Activated T-cell treated with anti-CD3 and anti-CD28 coated beads, Interleukin-2, amount 50 U/mL, for 24 hours (primary cell): ENCODE measurements around the gene MED16.

Experiments used
- DNase-seq: peaks from one replicate; pipeline ENCODE4 v3.0.0-alpha.2; 2020
- H3K27ac Mint-ChIP-seq: 2 replicates; pipeline ENCODE4 v1.8.0; 2020; ENCODE audit warnings: mild to moderate bottlenecking, mixed read lengths
- H3K27me3 Mint-ChIP-seq: 2 replicates; pipeline ENCODE4 v1.8.0; 2020; ENCODE audit warnings: mixed read lengths
- H3K36me3 Mint-ChIP-seq: 2 replicates; pipeline ENCODE4 v1.8.0; 2020; ENCODE audit warnings: low read depth, mixed read lengths
- H3K4me1 Mint-ChIP-seq: 2 replicates; pipeline ENCODE4 v1.8.0; 2020; ENCODE audit warnings: low read depth, mixed read lengths
- H3K4me3 Mint-ChIP-seq: 2 replicates; pipeline ENCODE4 v1.8.0; 2020; ENCODE audit warnings: mild to moderate bottlenecking, moderate library complexity, mixed read lengths
- H3K9me3 Mint-ChIP-seq: 2 replicates; pipeline ENCODE4 v1.8.0; 2020; ENCODE audit warnings: mixed read lengths

Gene MED16

DNA sequence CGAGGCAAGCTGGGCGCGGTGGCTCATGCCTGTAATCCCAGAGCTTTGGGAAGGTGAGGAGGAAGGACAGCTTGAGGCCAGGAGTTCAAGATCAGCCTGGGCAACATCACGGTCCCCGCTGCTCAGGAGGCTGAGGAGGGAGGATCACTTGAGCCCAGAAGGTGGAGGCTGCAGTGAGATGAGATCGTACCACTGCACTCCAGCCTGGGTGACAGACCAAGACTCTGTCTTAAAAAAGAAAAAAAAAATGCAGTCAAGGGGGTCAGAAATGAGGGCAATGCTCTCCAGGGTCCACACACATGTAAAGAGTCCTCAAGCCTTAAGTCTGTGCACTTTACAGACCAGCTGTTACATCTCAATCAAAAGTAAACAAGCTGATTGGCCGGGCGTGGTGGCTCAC lies 11.6 kb upstream of the MED16 start:
- peak overlapping the region; percentile 63 for H3K27ac Mint-ChIP-seq
- no peak for DNase-seq
- H3K36me3 Mint-ChIP-seq: peaks cover 50% of the 10 kb centered on the region
- H3K4me3 Mint-ChIP-seq: no peak overlapping the region
- no peaks in the 10 kb centered on the region for H3K27me3 Mint-ChIP-seq
- no peaks in the 10 kb centered on the region for H3K9me3 Mint-ChIP-seq
- peaks cover 55% of the 10 kb centered on the region for H3K4me1 Mint-ChIP-seq

- H3K4me1 Mint-ChIP-seq: peaks cover 43% of the 10 kb centered on the region
Observed at GRCh38 chr19:903266-903797, 10.3 kb upstream of the MED16 start.

GRCh38 chr19:902446-903226 lies 9.6 kb upstream of the MED16 start:
- Mint-ChIP-seq H3K9me3 (no peaks in the 10 kb centered on the region), H3K4me1 (peaks cover 37% of the 10 kb centered on the region), H3K4me3 (no peak overlapping the region), H3K36me3 (peaks cover 56% of the 10 kb centered on the region), H3K27me3 (no peaks in the 10 kb centered on the region), H3K27ac (peak overlapping the region; percentile 57)
- no peak for DNase-seq

More at GRCh38 chr19:903266-903797, 10.3 kb upstream of the MED16 start:
- no peak overlapping the region for H3K27ac Mint-ChIP-seq
- no peaks in the 10 kb centered on the region for H3K9me3 Mint-ChIP-seq
- peaks cover 51% of the 10 kb centered on the region for H3K36me3 Mint-ChIP-seq
- no peak for DNase-seq
- no peaks in the 10 kb centered on the region for H3K27me3 Mint-ChIP-seq
- H3K4me3 Mint-ChIP-seq: no peak overlapping the region

GRCh38 chr19:902093-902370 lies 9.0 kb upstream of the MED16 start:
- no peak for DNase-seq
- H3K4me3 Mint-ChIP-seq: no peak overlapping the region
- peaks cover 31% of the 10 kb centered on the region for H3K4me1 Mint-ChIP-seq
- no peaks in the 10 kb centered on the region for H3K27me3 Mint-ChIP-seq
- H3K36me3 Mint-ChIP-seq: peaks cover 57% of the 10 kb centered on the region
- H3K9me3 Mint-ChIP-seq: no peaks in the 10 kb centered on the region
- no peak overlapping the region for H3K27ac Mint-ChIP-seq

DNA sequence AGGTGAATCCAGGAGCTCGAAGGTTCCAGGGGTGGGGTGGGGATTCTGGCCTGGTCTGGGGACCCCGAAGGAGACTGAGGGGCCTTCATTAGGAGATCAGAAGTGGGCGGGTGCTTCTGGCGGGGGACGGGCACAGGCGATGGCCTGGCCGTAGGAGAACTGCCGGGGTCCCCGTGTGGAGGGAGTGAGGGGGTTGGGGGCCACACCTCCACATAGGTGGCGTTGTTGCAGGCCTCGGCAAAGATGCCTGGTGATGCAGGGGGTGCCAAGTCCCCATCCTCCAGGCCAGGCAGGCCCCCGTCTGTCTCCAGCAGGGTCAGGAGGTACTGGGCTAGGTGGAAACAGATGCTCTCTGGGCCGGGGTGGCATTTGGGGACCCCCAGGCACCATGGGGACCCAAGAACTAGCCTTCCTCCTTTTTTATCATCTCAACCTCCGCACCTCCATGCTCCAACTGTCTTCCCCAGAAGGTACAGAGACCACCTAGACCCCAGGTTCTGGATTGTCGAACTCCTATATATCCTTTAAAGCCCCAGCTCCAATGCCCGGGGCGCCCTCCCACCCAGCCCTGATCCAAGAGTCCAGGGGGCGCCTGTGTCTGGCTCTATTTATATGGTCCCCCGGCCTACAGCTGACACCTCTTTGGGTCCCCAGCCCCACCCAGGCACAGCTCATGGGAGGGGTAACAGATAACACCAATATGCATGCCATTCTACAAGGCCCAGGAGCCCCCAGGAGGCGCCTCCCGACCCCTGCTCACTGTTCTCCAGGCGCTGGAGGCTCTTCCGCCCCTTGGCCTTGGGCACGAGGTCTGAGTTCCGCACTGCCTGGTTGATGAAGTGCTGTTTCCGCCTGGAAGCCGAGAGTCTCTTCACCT lies 8.5 kb upstream of the MED16 start:
- Mint-ChIP-seq H3K4me3 (no peak overlapping the region), H3K27ac (no peak overlapping the region), H3K9me3 (no peaks in the 10 kb centered on the region), H3K36me3 (peaks cover 62% of the 10 kb centered on the region), H3K4me1 (peaks cover 25% of the 10 kb centered on the region), H3K27me3 (no peaks in the 10 kb centered on the region)
- no peak for DNase-seq

DNA sequence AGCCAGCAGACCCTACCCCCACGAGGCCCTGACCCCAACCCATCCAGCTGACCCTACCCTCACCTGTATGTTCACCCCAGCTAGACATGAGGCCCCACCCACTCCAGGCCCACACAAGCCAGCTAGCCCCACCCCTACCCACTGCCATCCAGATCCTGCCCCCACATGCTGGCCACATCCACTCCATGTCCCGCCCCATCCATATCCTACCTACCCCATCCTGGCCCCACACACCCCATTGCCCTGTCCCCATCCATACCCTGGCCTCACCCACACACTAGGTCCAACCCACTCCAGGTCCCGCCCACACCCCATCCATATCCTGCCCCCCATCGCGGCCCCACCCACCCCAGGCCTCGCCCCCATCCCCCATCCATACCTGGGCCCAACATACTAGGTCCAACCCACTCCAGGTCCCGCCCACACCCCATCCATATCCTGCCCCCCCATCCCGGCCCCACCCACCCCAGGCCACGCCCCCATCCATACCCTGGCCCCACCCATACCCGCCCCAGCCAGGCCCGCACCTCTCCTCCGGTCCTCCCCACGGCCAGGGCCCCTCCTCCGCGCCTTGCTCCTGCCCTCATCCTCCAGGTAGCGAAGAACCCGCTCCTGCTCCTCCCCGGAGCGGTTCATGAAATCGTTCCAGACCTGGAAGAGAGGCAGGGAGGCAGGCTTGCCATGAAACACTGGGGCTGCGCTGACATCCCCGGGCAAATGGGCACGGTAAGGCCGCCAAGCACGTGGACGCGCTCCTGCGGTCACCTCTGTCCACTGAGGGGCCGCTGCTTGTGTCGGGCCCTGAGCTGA lies 7.5 kb upstream of the MED16 start:
- no peak for DNase-seq
- Mint-ChIP-seq H3K4me1 (peaks cover 19% of the 10 kb centered on the region), H3K27ac (no peak overlapping the region), H3K36me3 (peaks cover 67% of the 10 kb centered on the region), H3K27me3 (no peaks in the 10 kb centered on the region), H3K9me3 (no peaks in the 10 kb centered on the region), H3K4me3 (no peak overlapping the region)

GRCh38 chr19:900043-900301 lies 7.0 kb upstream of the MED16 start:
- Mint-ChIP-seq H3K36me3 (peaks cover 67% of the 10 kb centered on the region), H3K27me3 (no peaks in the 10 kb centered on the region), H3K4me3 (no peak overlapping the region), H3K27ac (no peak overlapping the region), H3K4me1 (peaks cover 19% of the 10 kb centered on the region), H3K9me3 (no peaks in the 10 kb centered on the region)
- no peak for DNase-seq

GRCh38 chr19:899336-900042 lies 6.5 kb upstream of the MED16 start:
- Mint-ChIP-seq H3K27me3 (no peaks in the 10 kb centered on the region), H3K4me1 (peaks cover 16% of the 10 kb centered on the region), H3K36me3 (peaks cover 64% of the 10 kb centered on the region), H3K27ac (no peak overlapping the region), H3K4me3 (no peak overlapping the region), H3K9me3 (no peaks in the 10 kb centered on the region)
- DNase-seq: no peak

- DNase-seq: no peak
- H3K36me3 Mint-ChIP-seq: peaks cover 58% of the 10 kb centered on the region
Observed at GRCh38 chr19:898663-899062, 5.7 kb upstream of the MED16 start.

DNA sequence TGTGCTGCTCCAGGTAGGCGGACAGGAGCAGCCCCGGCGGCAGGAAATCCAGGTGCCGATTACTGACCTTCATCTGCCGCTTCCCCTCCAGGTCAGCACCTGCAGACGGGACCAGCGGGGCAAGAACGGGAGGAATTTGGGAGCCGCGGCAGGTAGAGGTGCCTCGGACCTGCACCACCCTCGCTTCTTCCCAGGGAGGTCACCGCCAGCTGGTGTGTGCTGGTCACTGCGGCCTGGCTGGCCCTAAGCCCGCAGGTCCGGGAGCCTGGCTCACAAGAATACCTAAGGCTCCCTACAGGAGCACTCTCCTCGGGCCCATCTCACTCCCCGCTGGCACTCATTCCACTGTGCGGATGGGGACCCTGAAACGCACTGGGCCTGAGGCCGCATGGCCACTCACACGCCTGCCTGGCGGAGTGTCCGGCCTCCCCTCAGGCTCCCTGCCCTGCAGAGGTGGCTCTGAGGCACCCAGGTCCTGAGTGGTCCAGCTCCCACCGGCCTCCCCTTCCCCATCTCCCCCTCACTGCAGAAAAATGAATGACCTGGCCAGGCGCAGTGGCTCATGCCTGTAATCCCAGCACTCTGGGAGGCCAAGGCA lies 4.6 kb upstream of the MED16 start:
- Mint-ChIP-seq H3K9me3 (no peaks in the 10 kb centered on the region), H3K4me1 (peaks cover 18% of the 10 kb centered on the region), H3K4me3 (no peak overlapping the region), H3K36me3 (peaks cover 54% of the 10 kb centered on the region), H3K27me3 (no peaks in the 10 kb centered on the region), H3K27ac (no peak overlapping the region)
- DNase-seq: no peak

More at GRCh38 chr19:898663-899062, 5.7 kb upstream of the MED16 start:
- Mint-ChIP-seq H3K4me3 (no peak overlapping the region), H3K9me3 (no peaks in the 10 kb centered on the region), H3K27ac (no peak overlapping the region), H3K27me3 (no peaks in the 10 kb centered on the region), H3K4me1 (peaks cover 12% of the 10 kb centered on the region)

GRCh38 chr19:896999-897398 lies 4.0 kb upstream of the MED16 start:
- Mint-ChIP-seq H3K4me3 (no peak overlapping the region), H3K27me3 (no peaks in the 10 kb centered on the region), H3K27ac (peak overlapping the region; percentile 29), H3K4me1 (peaks cover 18% of the 10 kb centered on the region), H3K9me3 (no peaks in the 10 kb centered on the region), H3K36me3 (peaks cover 50% of the 10 kb centered on the region)
- DNase-seq: no peak

- no peak overlapping the region for H3K4me3 Mint-ChIP-seq
- no peak for DNase-seq
- peaks cover 17% of the 10 kb centered on the region for H3K4me1 Mint-ChIP-seq
- H3K36me3 Mint-ChIP-seq: peaks cover 46% of the 10 kb centered on the region
- H3K9me3 Mint-ChIP-seq: no peaks in the 10 kb centered on the region
- H3K27ac Mint-ChIP-seq: peak overlapping the region; percentile 29
- no peaks in the 10 kb centered on the region for H3K27me3 Mint-ChIP-seq
Observed at GRCh38 chr19:896434-896833, 3.4 kb upstream of the MED16 start.

DNA sequence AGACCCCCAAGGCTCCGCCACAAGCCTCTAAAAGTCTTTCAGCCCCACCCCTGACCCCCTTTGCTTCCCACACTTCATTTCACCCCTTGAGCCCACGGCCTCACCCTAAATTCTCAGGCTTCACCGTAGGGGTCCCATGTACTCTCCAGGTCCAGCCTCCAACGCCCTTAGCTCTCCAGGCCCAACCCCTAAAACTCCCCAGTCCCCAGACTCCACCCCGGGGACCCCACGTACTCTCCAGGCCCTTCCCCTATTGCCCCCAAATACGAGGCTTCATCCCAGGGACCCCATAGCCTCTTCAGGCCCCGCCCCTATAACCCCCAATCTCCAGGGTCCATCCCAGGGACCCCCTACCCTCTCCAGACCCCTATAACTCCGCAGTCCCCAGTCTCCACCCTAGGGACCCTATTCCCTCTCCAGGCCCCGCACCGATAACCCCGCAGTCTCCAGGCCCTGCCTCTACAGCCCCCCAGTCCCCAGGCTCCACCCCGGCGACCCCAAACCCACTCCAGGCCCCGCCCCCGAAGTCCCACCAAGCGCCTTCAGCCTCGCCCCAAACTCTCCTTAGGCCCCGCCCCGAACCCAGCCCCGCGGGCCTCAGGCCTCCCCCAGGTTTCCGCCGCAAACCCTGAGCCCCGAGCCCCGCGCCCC lies 619 bp downstream of the MED16 start:
- H3K9me3 Mint-ChIP-seq: no peaks in the 10 kb centered on the region
- no peaks in the 10 kb centered on the region for H3K27me3 Mint-ChIP-seq
- H3K36me3 Mint-ChIP-seq: peaks cover 39% of the 10 kb centered on the region
- H3K27ac Mint-ChIP-seq: peak overlapping the region; percentile 89
- H3K4me3 Mint-ChIP-seq: peak overlapping the region; percentile 85
- H3K4me1 Mint-ChIP-seq: peaks cover 19% of the 10 kb centered on the region
- DNase-seq: no peak
